HG02571 (cell line): ENCODE measurements around the gene PLXNA3.

Experiments
- ATAC-seq: cut with Tn5 transposase; IDR thresholded peaks from one replicate; pipeline ENCODE4 v1.9.1; 2021; ENCODE audit warnings: mild to moderate bottlenecking, moderate library complexity; ENCODE audit not compliant: unreplicated experiment

Gene PLXNA3

DNA sequence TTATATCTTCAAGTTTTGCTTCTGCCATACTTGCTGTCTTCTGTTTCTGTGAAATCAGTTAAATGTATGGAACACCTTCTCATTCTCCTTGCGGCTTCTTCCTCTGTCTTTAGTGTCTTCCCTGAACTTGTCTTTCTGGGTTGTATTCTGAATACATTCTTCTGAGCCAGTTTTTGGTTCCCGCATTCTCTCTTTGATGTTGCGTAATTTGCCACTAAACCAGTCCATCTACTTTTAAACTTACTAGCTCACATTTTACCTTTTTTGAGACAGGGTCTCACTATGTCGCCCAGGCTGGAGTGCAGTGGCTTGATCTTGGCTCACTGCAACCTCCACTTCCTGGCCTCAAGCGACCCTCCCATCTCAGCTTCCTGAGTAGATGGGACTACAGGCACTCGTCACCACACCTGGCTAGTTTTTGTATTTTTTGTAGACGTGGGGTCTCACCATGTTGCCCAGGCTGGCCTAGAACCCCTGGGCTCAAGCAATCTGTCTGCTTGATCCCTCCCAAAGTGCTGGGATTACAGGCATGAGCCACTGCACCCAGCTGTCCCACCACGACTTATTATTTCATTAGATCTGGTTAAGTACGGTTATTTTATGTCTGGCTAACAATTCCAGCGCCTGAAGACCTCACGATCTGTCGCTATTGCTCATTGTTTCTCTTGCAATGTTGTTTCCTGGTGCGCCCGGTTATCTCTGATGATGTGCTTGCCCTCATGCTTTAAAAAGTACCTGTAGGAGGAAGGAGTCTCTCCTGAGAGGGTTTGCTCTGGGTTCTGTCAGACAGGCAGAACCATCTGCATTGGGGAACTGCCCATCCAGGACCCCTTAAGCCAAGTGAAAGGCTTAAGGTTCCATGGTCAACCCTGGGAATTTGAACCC, 67.8 kb downstream of the PLXNA3 start:
- ATAC-seq = no peak

DNA sequence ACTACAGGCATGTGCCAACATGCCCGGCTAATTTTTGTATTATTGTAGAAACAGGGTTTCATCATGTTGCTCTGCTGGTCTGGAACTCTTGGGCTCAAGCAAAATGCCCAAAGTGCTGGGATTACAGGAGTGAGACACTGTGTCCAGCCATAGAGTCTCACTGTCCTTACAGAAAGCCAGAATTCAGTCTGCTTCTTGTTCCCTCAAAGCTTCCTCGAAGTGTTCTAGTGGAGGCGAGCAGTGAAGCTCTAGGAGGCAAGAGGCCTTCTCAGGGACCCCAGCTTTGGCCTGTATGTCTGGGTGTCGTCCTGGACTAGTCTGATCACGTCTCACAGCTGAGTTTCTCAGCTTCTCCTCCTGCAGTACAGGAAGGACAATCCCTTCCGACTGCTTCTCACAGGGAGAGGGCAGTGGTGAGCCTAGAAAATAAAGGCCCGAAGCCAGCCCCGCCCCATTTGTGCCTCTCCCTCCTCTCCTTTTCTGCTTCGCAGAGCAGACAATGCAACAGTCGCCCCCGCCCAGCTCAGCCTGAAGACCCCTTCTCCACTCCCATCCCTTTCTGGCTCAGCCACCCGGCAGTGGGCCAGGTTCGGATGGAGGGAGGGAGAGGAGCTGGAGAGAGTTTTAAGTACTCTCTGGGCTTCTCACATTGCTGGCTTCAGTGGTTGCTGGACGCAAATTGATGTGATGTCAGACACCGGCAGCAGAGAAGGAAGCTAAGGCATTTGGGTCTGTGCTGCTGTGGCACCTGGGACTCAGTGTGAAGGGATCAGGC, 69.0 kb downstream of the PLXNA3 start:
- ATAC-seq = peak; percentile 67
